Psoas muscle (tissue), 8 donors: ENCODE data around the gene ADARB1. TPM values are rescaled to one million over a fixed set of nuclear protein-coding genes. Genes with fewer than 3 reads are reported as not detected.

Experiments
- ATAC-seq, 4 donors: fragments of 200-7000 bp; cut with Tn5 transposase; one replicate each; pipeline ENCODE4 v1.9.1; 2020; ENCODE audit warnings: moderate library complexity in 3 of 4, mild to moderate bottlenecking in 2 of 4
- DNase-seq, 2 donors: peaks; one replicate each; pipeline ENCODE4 v3.0.0-alpha.2; 2020
- H3K27ac ChIP-seq: fragments of 200-600 bp; one replicate; pipeline ENCODE4 v1.8.0; 2022
- H3K27me3 ChIP-seq, 3 donors: fragments of 200-600 bp in 1 of 3; one replicate each; pipeline versions ENCODE4 v1.6.1 to v1.8.0; 2013 to 2022; ENCODE audit warnings: low read length in 2 of 3, mild to moderate bottlenecking in 2 of 3, moderate library complexity in 1 of 3; ENCODE audit not compliant: insufficient read depth in 3 of 3
- H3K36me3 ChIP-seq, 2 donors: fragments of 200-600 bp in 1 of 2; one replicate each; pipeline versions ENCODE4 v1.6.1 to v1.8.0; 2013 to 2022; ENCODE audit warnings: low read depth in 1 of 2, mild to moderate bottlenecking in 1 of 2, moderate library complexity in 1 of 2; ENCODE audit not compliant: insufficient read depth in 1 of 2
- H3K4me1 ChIP-seq: fragments of 200-600 bp; one replicate; pipeline ENCODE4 v1.8.0; 2022
- H3K4me3 ChIP-seq: fragments of 200-600 bp; one replicate; pipeline ENCODE4 v1.8.0; 2022; ENCODE audit warnings: mild to moderate bottlenecking
- H3K9me3 ChIP-seq: fragments of 200-600 bp; one replicate; pipeline ENCODE4 v1.8.0; 2022
- WGBS, 3 donors: extraction: QIAGEN DNeasy Blood & Tissue Kit; methylation state at CpG; one replicate each; pipeline versions ENCODE4 v1.1.6 to v1.1.7; 2013; 5-methylcytosine and 5-hydroxymethylcytosine counted together
- intact Hi-C, 2 donors: fragments of 100-400 bp; cut with DNase I; formaldehyde crosslinking; loops; one replicate each; pipeline versions ENCODE4 v1.11.0 to v1.14.2; 2022
- polyA plus RNA-seq, 3 donors: library from polyadenylated mRNA; stranded (reverse); fragments of 200-250 nt; gene quantifications; one replicate each; pipeline ENCODE4 v1.2.3, GENCODE V29; 2013
- total RNA-seq, 4 donors: library from RNA; stranded (reverse); fragmentation: NEBNext Ultra II Directional in 2 of 4; extraction: Animal tissue kit (Norgen Biotek cat#: 25700) in 2 of 4; gene quantifications; one replicate each; pipeline versions ENCODE4 v1.2.1 to v1.2.4, GENCODE V29; 2021 to 2023
- TF ChIP-seq, protein P1 (sequence below): fragments of 200-600 bp; IDR thresholded peaks from one replicate; pipeline ENCODE4 v1.8.0; 2022; ENCODE audit warnings: antibody characterized with exemption
- donor health status: healthy with polysubstance abuse.
- donor health status: DM: no; HTN: no; CAD: no; lungs with moderate emphysema.
- donor health status: Bipolar disorder and iron deficiency.
- donor health status: healthy.
- donor health status: DM: yes; HTN: yes; CAD: no.
- donor health status: DM: no; HTN: no; CAD: no.
- donor health status: DM: no; HTN: no; CAD: no.
- donor health status: DM: yes; HTN: yes; CAD: no.

Gene ADARB1
- total and polyA plus RNA-seq, 7 donors = 3.8 to 22.7 (median 6.9) TPM

DNA sequence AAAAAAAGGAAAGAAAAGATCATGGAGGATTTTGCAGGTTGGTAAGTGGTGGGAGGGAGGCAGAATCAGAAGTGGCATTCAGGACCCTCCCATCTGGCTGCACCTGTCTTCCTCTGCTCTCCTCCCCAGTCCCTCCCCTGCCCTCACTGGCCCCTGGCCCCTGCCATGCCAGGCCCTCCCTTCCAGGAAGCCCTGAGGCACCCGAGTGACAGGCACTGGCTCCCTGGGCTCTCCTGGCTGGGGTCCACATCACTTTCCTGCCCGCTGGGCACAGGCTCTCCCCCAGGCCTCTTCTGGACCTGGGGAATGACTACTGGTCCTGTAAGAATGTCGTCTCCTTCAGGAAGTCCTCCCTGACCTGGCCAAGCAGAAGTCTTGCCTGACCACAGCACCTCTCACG lies 15.3 kb upstream of the ADARB1 start:
- Histone ChIP-seq H3K4me1 (no peaks in the 10 kb centered on the region), H3K4me3 (no peak overlapping the region), H3K27ac (no peak overlapping the region), H3K9me3 (no peaks in the 10 kb centered on the region), H3K27me3 (peaks cover 0 to 2% (median 0%) of the 10 kb centered on the region in 3 donors), H3K36me3 (no peaks in the 10 kb centered on the region)
- no peak for DNase-seq
- ATAC-seq = no peak
- intact Hi-C loops = no loop called here
- 65 to 72% (median 71%) methylated on average over 4 of the region's 4 CpGs for WGBS, 3 donors
- TF ChIP-seq, protein P1, sequence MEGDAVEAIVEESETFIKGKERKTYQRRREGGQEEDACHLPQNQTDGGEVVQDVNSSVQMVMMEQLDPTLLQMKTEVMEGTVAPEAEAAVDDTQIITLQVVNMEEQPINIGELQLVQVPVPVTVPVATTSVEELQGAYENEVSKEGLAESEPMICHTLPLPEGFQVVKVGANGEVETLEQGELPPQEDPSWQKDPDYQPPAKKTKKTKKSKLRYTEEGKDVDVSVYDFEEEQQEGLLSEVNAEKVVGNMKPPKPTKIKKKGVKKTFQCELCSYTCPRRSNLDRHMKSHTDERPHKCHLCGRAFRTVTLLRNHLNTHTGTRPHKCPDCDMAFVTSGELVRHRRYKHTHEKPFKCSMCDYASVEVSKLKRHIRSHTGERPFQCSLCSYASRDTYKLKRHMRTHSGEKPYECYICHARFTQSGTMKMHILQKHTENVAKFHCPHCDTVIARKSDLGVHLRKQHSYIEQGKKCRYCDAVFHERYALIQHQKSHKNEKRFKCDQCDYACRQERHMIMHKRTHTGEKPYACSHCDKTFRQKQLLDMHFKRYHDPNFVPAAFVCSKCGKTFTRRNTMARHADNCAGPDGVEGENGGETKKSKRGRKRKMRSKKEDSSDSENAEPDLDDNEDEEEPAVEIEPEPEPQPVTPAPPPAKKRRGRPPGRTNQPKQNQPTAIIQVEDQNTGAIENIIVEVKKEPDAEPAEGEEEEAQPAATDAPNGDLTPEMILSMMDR = no peak

DNA sequence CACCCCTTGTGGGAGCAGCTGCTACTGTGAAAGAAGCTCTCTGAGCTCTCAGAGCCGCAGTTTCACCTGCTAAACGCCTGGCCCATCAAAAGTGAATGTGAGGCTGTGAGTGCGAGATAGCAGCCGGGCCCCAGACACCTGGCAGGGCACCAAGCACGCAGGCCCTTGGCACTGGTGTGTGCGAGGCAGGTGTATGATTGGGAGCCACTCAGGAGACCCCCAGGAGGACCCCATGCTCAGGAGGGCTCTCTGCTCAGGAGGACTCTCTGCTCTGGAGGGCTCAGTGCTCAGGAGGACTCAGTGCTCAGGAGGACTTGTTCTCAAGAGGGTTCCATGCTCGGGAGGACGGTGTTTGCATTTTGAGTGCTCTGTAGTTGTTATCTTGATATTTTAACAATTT lies 14.3 kb upstream of the ADARB1 start:
- Histone ChIP-seq H3K27ac (no peak overlapping the region), H3K36me3 (no peaks in the 10 kb centered on the region), H3K9me3 (no peaks in the 10 kb centered on the region), H3K4me1 (no peaks in the 10 kb centered on the region), H3K4me3 (no peak overlapping the region), H3K27me3 (peaks cover 0 to 2% (median 0%) of the 10 kb centered on the region in 3 donors)
- WGBS, 3 donors = 81 to 84% (median 83%) methylated on average over 8 of the region's 8 CpGs
- ATAC-seq (no peak), DNase-seq (no peak)
- TF ChIP-seq, protein P1 = no peak
- intact Hi-C loops = no loop called here

DNA sequence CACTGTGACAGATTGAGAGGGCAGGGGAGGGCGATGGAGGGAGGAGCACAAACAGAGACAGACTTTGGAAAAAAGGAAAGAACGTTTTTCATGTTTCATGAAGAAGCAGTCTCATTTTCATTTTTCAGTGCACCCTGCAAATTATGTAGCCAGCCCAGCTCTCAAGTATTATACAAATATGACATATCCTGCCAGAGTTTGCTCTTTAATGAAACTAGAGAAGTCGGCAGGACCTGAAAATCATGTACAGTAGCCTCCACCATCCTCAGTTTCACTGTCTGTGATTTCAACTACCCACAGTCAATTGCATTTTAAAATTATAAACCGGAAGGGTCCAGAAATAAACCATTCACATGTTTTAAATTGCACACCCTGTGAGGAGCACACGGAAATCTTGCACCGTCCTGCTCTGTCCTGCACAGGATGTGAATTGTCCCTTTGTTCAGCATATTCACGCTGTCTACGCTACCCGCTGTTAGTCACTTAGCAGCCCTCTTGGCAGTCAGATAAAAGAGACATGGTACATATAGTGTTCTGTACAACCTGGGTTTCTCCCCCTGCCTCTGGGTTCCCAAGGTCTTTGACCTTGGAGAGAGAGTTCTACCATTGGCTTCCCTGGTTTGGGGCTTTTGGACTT lies 13.6 kb upstream of the ADARB1 start:
- 66 to 75% (median 74%) methylated on average over 9 of the region's 9 CpGs for WGBS, 3 donors
- ATAC-seq = no peak
- H3K4me1 ChIP-seq = no peaks in the 10 kb centered on the region
- H3K9me3 ChIP-seq = no peaks in the 10 kb centered on the region
- no peak overlapping the region for H3K4me3 ChIP-seq
- DNase-seq = no peak
- no peaks in the 10 kb centered on the region for H3K36me3 ChIP-seq
- no peak overlapping the region for H3K27ac ChIP-seq
- TF ChIP-seq, protein P1 = no peak
- H3K27me3 ChIP-seq = peaks cover 0 to 2% (median 0%) of the 10 kb centered on the region in 3 donors
- intact Hi-C loops = no loop called here

DNA sequence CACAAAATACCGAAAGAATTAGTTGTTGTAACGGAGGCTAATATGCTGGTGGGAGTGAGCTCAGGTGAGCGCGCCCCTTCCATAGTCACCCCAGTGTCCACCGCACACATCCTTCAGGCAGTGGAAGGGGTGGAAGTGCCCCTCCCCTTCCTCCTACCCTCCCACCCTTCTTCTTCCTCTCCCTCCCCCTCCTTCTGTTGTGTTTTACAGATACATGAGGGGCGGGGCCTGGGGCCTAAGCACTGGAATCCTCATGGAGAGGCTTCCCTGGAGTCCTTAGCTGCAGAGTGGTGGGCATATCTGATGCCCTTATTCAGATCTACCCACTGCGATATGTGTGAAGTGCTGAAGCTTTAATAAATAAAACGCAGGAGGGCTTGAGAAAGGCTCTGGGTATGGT lies 10.3 kb upstream of the ADARB1 start:
- no peaks in the 10 kb centered on the region for H3K9me3 ChIP-seq
- H3K4me3 ChIP-seq = no peak overlapping the region
- DNase-seq (no peak), ATAC-seq (no peak)
- H3K27me3 ChIP-seq = peaks cover 0 to 2% (median 0%) of the 10 kb centered on the region in 3 donors
- WGBS, 3 donors = 75 to 87% (median 80%) methylated on average over 8 of the region's 8 CpGs
- H3K27ac ChIP-seq = no peak overlapping the region
- H3K36me3 ChIP-seq = no peaks in the 10 kb centered on the region
- TF ChIP-seq, protein P1 = no peak
- intact Hi-C loops = no loop called here
- H3K4me1 ChIP-seq = no peaks in the 10 kb centered on the region
